Left ventricle myocardium inferior (tissue), 1 donor: ENCODE measurements around the gene TTPAL. TPM values are rescaled to one million over a fixed set of nuclear protein-coding genes. Genes with fewer than 3 reads are reported as not detected.

ENCODE experiments used
- DNase-seq: peaks from one replicate; pipeline ENCODE4 v3.0.0-alpha.2; 2020
- H3K27ac ChIP-seq: fragments of 200-600 bp; replicated peaks from 2 replicates; pipeline ENCODE4 v1.8.0; 2021
- H3K27me3 ChIP-seq: fragments of 200-600 bp; 2 replicates; pipeline ENCODE4 v1.8.0; 2021; ENCODE audit warnings: low read depth
- H3K36me3 ChIP-seq: fragments of 200-600 bp; 2 replicates; pipeline ENCODE4 v1.8.0; 2021
- H3K4me1 ChIP-seq: fragments of 200-600 bp; 2 replicates; pipeline ENCODE4 v1.8.0; 2021
- H3K4me3 ChIP-seq: fragments of 200-600 bp; 2 replicates; pipeline ENCODE4 v1.8.0; 2021; ENCODE audit warnings: mild to moderate bottlenecking, moderate library complexity
- H3K9me3 ChIP-seq: fragments of 200-600 bp; replicated peaks from 2 replicates; pipeline ENCODE4 v1.8.0; 2021
- CTCF ChIP-seq: fragments of 200-600 bp; IDR thresholded peaks from 2 replicates; pipeline ENCODE4 v1.8.0; 2021; ENCODE audit warnings: antibody characterized with exemption, mild to moderate bottlenecking, borderline replicate concordance
- intact Hi-C: fragments of 100-400 bp; cut with micrococcal nuclease; formaldehyde crosslinking; loops from one replicate; pipeline ENCODE4 v1.11.0; 2022
- total RNA-seq: library from RNA; stranded (reverse); fragmentation: NEBNext Ultra II Directional; extraction: Animal tissue kit (Norgen Biotek cat#: 25700); gene quantifications from one replicate; pipeline ENCODE4 v1.2.1, GENCODE V29; 2021
- donor health status: DM: no; HTN: yes; CAD: no; lungs with severe emphysema.

TTPAL gene
- total RNA-seq, 1 donor from 2014 or later: 4.5 TPM

GRCh38 chr20:44461142-44461802 is 14.4 kb upstream of the TTPAL start:
- Histone ChIP-seq H3K4me1 (no peaks in the 10 kb centered on the region), H3K4me3 (no peak overlapping the region), H3K27me3 (no peaks in the 10 kb centered on the region), H3K27ac (no peak overlapping the region), H3K36me3 (no peaks in the 10 kb centered on the region), H3K9me3 (no peaks in the 10 kb centered on the region)
- intact Hi-C loops: no loop called here
- TF ChIP-seq CTCF: no peak
- DNase-seq: no peak

- intact Hi-C loops: no loop called here
- DNase-seq: no peak
- H3K4me3 ChIP-seq: no peak overlapping the region
- H3K4me1 ChIP-seq: no peaks in the 10 kb centered on the region
- no peak for TF ChIP-seq CTCF
- H3K27me3 ChIP-seq: no peaks in the 10 kb centered on the region
- no peak overlapping the region for H3K27ac ChIP-seq
- no peaks in the 10 kb centered on the region for H3K36me3 ChIP-seq
- no peaks in the 10 kb centered on the region for H3K9me3 ChIP-seq
Observed at GRCh38 chr20:44461803-44462174, 13.9 kb upstream of the TTPAL start.

GRCh38 chr20:44463466-44463865 is 12.2 kb upstream of the TTPAL start:
- no peak overlapping the region for H3K27ac ChIP-seq
- intact Hi-C loops: no loop called here
- no peak overlapping the region for H3K4me3 ChIP-seq
- no peak for TF ChIP-seq CTCF
- DNase-seq: no peak
- H3K4me1 ChIP-seq: peaks cover 12% of the 10 kb centered on the region
- no peaks in the 10 kb centered on the region for H3K9me3 ChIP-seq
- no peaks in the 10 kb centered on the region for H3K27me3 ChIP-seq
- no peaks in the 10 kb centered on the region for H3K36me3 ChIP-seq

GRCh38 chr20:44464514-44464913 is 11.2 kb upstream of the TTPAL start:
- no peaks in the 10 kb centered on the region for H3K9me3 ChIP-seq
- no peaks in the 10 kb centered on the region for H3K36me3 ChIP-seq
- TF ChIP-seq CTCF: no peak
- H3K4me1 ChIP-seq: peaks cover 12% of the 10 kb centered on the region
- no peak overlapping the region for H3K4me3 ChIP-seq
- intact Hi-C loops: no loop called here
- DNase-seq: no peak
- no peak overlapping the region for H3K27ac ChIP-seq
- no peaks in the 10 kb centered on the region for H3K27me3 ChIP-seq

- Histone ChIP-seq H3K4me1 (peaks cover 12% of the 10 kb centered on the region), H3K27ac (no peak overlapping the region), H3K27me3 (no peaks in the 10 kb centered on the region), H3K9me3 (no peaks in the 10 kb centered on the region), H3K36me3 (no peaks in the 10 kb centered on the region), H3K4me3 (no peak overlapping the region)
- intact Hi-C loops: no loop called here
- DNase-seq: no peak
- TF ChIP-seq CTCF: no peak
Observed at GRCh38 chr20:44465001-44465560, 10.6 kb upstream of the TTPAL start.
